Adipocyte (in vitro differentiated cells): ENCODE measurements around the gene RCCD1.
A peak's percentile ranks its signal among the peaks of the same experiment; 100 is the strongest.
"Not testable (repeated sequence)": the region's sequence is repeated elsewhere in the genome, so short reads cannot be mapped to it uniquely, and the experiment has no call there.

Source experiments
- DNase-seq: peaks from one replicate; pipeline ENCODE4 v3.0.0-alpha.2; 2015; ENCODE audit warnings: low read depth
- H3K27me3 ChIP-seq: replicated peaks from 2 replicates; pipeline ENCODE4 v1.7.0; 2013; ENCODE audit warnings: mild to moderate bottlenecking, low read length, moderate library complexity; ENCODE audit not compliant: control insufficient read depth, insufficient read depth
- H3K36me3 ChIP-seq: 2 replicates; pipeline ENCODE4 v1.7.0; 2013; ENCODE audit warnings: low read length, mild to moderate bottlenecking, moderate library complexity; ENCODE audit not compliant: control insufficient read depth, insufficient read depth, severe bottlenecking
- H3K4me1 ChIP-seq: 2 replicates; pipeline ENCODE4 v1.7.0; 2013; ENCODE audit warnings: mild to moderate bottlenecking, low read length, moderate library complexity; ENCODE audit not compliant: control insufficient read depth, insufficient read depth
- H3K4me3 ChIP-seq: 2 replicates; pipeline ENCODE4 v1.7.0; 2013; ENCODE audit warnings: mild to moderate bottlenecking, low read length, moderate library complexity
- H3K9ac ChIP-seq: 2 replicates; pipeline ENCODE4 v1.7.0; 2013; ENCODE audit warnings: mild to moderate bottlenecking, low read length, moderate library complexity
- H3K9me3 ChIP-seq: 2 replicates; pipeline ENCODE4 v1.7.0; 2013; ENCODE audit warnings: mild to moderate bottlenecking, low read length, moderate library complexity; ENCODE audit not compliant: control insufficient read depth

The RCCD1 gene

DNA sequence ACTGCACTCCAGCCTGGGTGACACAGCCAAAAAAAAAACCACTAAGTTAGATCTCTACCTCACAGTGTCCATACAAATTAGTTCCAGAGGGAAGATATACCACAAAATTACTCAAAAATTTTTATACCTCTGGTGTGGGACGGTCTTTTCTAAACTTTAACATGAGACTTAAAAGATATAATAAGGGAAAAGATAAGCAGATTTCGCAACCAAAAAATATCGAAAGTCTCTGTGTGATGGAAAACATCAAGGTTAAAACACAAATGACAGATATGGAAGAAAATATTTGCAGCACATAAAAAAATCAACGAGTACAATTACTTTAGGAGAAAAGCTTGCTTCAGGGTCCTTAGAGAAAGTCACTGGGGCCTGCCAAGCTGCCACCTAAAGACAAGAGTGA, 32.8 kb upstream of the RCCD1 start:
- Histone ChIP-seq H3K4me1 (peaks cover 8% of the 10 kb centered on the region), H3K9me3 (no peaks in the 10 kb centered on the region), H3K27me3 (no peaks in the 10 kb centered on the region), H3K4me3 (no peak overlapping the region), H3K9ac (no peak overlapping the region), H3K36me3 (peaks cover 43% of the 10 kb centered on the region)
- DNase-seq: no peak

DNA sequence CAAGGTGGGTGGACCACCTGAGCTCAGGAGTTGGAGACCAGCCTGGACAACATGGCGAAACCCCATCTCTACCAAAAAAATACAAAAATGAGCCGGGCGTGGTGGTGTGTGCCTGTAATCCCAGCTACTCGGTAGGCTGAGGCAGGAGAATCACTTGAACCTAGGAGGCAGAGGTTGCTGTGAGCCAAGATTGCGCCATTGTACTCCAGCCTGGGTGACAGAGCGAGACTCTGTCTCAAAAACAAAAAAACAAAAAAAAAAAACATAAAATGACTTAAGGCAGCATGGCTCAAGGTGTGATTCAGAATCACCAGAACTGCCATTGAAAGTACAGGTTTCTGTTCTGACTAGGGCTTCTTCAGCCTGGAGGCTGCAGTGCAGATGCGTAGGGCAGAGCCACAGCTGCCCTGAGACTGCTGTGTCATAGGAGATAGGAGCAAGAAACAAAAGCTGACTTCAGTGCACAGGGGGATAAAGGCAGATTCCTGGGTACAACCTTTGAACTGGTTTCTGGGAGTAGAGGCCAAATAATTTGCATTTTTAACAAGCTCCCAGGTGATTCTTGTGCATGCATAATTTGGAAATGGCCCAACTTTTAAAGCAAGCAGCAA, 31.9 kb upstream of the RCCD1 start:
- not testable (repeated sequence) for H3K27me3 ChIP-seq, H3K4me3 ChIP-seq, H3K4me1 ChIP-seq, DNase-seq, H3K9ac ChIP-seq, H3K9me3 ChIP-seq
- peaks cover 34% of the 10 kb centered on the region for H3K36me3 ChIP-seq

DNA sequence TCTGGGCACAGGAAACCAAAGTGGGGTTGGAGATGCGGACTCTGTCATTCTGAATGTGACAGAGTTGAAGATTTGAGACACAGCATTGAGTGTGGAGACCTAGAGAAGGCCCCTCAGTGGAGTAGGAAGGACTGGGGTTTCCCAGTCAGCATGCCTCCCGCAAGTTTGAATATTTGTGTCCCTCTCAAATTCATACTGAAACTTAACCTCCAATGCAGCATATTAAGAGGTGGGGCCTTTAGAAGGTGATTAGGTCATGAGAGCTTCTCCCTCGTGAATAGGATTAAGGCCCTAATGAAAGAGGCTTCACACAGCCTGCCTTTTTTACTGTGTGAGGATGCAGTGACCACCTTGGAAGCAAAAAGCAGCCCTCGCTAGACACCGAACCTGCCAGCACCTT, 30.3 kb upstream of the RCCD1 start:
- no peak overlapping the region for H3K4me3 ChIP-seq
- H3K27me3 ChIP-seq: no peaks in the 10 kb centered on the region
- DNase-seq: no peak
- H3K4me1 ChIP-seq: peaks cover 20% of the 10 kb centered on the region
- H3K9me3 ChIP-seq: no peaks in the 10 kb centered on the region
- peaks cover 20% of the 10 kb centered on the region for H3K36me3 ChIP-seq
- no peak overlapping the region for H3K9ac ChIP-seq

DNA sequence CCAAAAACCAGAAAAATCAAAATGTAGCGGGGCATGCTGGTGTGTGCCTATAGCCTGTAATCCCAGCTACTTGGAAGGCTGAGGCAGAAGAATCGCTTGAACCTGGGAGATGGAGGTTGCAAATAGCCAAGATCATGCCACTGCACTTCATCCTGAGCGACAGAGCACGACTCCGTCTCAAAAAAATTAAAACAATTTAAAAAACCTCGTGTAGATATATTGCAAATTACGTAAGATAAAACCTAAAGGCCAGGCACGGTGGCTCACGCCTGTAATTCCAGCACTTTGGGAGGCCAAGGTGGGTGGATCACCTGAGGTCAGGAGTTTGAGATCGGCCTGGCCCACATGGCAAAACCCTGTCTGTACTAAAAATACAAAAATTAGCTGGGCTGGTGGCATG, 27.9 kb upstream of the RCCD1 start:
- not testable (repeated sequence) for H3K36me3 ChIP-seq, H3K4me3 ChIP-seq, H3K9me3 ChIP-seq, DNase-seq, H3K27me3 ChIP-seq, H3K9ac ChIP-seq
- H3K4me1 ChIP-seq: peaks cover 35% of the 10 kb centered on the region

DNA sequence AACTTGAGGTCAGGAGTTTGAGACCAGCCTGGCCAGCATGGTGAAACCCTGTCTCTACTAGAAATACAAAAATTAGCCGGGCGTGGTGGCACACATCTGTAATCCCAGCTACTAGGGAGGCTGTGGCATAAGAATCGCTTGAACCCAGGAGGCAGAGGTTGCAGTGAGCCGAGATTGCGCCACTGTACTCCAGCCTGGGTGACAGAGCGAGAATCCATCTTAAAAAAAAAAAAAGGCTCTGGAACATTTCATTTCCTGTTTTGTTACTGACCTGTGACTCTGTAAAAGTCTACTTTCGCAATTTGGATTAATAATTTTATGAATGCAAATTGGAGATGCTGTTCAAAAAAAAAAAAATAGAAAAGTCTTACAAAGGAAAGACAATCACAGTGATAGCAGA, 26.6 kb upstream of the RCCD1 start:
- H3K4me3 ChIP-seq, H3K27me3 ChIP-seq, H3K36me3 ChIP-seq, DNase-seq, H3K9me3 ChIP-seq: not testable (repeated sequence)
- Histone ChIP-seq H3K9ac (peak overlapping the region; percentile 37), H3K4me1 (peaks cover 33% of the 10 kb centered on the region)

DNA sequence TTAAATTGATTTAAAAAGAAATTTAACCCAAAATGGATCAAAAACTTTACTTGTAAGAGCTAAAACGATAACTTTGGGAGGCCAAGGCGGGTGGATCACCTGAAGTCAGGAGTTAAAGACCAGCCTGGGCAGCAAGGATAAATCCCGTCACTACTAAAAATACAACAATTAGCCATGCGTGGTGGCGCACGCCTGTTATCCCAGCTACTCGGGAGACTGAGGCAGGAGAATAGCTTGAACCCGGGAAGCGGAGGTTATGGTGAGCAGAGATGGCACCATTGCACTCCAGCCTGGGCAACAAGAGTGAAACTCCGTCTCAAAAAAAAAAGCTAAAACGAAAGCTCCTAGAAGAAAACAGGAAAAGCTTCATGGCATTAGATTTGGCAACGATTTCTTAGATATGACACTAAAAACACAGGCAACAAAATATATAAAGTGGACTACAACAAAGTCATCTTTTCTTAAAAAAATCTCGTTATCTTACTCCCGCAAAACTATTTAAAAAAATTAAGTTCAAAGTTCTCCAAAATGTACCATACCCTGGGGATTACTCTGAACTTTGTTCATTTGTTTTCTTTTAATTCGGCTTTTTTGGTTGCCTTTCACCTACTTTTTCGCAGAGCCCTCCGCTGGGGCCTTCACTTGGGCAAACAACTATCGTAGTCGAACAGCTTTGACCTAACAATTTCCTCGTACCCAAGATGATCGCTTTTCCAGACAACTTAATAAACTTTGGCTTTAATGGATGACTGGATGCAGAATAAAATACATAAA, 25.3 kb upstream of the RCCD1 start:
- no peak for DNase-seq
- Histone ChIP-seq H3K9ac (peak overlapping the region; percentile 90), H3K9me3 (no peaks in the 10 kb centered on the region), H3K4me1 (peaks cover 32% of the 10 kb centered on the region), H3K27me3 (no peaks in the 10 kb centered on the region), H3K36me3 (no peaks in the 10 kb centered on the region), H3K4me3 (peak overlapping the region; percentile 93)

DNA sequence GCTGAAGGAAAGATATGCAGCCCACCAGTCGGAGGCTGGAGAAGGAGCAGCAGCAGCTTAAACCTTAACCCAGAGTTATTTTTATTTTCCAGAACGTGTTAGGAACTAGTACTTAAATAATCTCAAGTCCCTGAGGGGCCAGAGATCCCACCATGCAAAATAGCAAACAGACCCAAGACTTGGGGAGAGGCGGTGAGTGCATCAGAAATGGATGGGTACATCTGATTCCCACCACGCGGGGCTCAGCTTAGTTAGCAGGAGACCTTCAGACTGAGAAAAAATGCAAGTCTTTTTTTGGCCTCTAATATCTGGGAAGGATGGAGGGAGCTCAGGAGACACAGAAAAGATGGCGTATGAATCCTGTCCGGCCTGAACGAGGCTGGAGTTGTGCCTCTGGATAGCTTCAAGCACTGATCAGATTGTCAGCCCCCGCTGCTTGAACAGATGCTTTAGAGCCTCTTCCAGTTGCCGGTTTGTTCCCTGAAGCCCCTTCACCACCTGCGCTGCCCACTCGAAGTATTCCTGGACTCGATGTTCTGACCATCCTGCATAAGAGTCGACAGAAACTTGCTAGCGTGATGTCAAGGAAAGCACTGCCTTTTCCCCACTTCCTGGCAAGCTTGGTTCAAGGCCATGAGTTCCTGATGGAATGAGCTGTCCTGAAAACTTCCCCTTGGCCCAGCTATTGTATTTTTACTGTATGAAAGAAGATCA, 23.7 kb upstream of the RCCD1 start:
- Histone ChIP-seq H3K9me3 (no peaks in the 10 kb centered on the region), H3K36me3 (no peaks in the 10 kb centered on the region), H3K4me1 (peaks cover 42% of the 10 kb centered on the region), H3K27me3 (no peaks in the 10 kb centered on the region), H3K9ac (peak overlapping the region; percentile 90), H3K4me3 (peak overlapping the region; percentile 93)
- no peak for DNase-seq

DNA sequence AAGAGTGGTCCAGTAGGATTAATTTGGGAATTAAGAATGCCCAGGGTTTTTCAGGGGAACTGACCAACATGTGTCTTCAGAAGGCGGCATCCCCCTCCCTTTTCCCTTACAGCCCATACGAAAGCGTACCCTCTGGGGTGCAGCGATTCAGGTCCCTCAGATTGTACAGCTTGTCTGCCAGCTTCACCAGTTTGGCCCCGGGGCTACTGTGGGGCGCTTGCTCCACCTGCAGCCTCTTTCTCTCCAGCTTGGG, 23.2 kb upstream of the RCCD1 start:
- H3K9ac ChIP-seq: peak overlapping the region; percentile 90
- peaks cover 4% of the 10 kb centered on the region for H3K36me3 ChIP-seq
- H3K4me3 ChIP-seq: peak overlapping the region; percentile 93
- H3K27me3 ChIP-seq: no peaks in the 10 kb centered on the region
- H3K9me3 ChIP-seq: no peaks in the 10 kb centered on the region
- peaks cover 46% of the 10 kb centered on the region for H3K4me1 ChIP-seq
- no peak for DNase-seq

DNA sequence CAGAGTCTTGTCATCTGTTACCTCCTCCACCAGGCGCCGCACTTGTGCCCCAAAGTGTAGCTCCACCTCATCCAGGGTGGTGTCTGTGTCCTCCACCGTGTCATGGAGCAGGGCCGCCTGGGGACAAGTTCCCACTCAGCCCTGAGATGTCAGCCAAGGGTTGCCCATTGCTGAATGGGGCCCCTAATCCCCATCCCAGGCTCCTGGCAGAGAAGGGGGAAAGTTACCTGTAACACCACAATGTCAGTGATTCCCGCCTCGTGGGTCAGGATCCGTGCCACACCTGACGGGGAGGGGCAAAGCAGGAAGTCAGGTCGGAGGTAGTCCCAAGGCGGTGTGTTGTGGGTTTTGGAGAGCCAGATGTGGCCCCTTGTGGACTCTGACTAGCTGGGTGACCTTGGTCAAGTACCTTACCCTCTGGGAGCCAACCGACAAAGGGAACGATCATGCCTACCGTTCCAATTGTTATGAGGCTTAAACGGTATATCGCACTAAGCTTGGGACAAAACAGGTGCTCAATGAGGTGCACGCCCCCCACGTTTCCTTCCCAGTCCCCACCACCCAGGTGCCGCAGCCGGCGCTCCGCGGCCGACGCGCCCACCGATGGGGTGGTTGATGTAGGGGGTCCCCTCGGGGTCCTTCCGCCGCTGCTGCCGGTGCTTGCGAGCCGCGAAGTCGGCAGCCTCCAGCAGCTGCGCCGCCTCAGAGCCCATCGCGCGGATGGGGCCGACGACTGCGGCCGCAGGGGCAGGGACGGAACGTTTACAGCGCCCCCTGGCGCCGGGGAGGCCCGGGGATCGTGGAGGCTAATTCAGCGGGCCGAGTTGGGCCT, 22.6 kb upstream of the RCCD1 start, which contains the start of gene HDDC3:
HDDC3 (minus strand) TSS at position 722 of the 832 bp plus-strand sequence; CDS start at position 713, 9 bp downstream.
- no peaks in the 10 kb centered on the region for H3K9me3 ChIP-seq
- peak within 1 kb of the TSS; percentile 93 for H3K4me3 ChIP-seq
- H3K4me1 ChIP-seq: peaks cover 47% of the 10 kb centered on the region
- H3K27me3 ChIP-seq: no peaks in the 10 kb centered on the region
- peak within 1 kb of the TSS; percentile 90 for H3K9ac ChIP-seq
- DNase-seq: peak; percentile 97
- peaks cover 9% of the 10 kb centered on the region for H3K36me3 ChIP-seq

DNA sequence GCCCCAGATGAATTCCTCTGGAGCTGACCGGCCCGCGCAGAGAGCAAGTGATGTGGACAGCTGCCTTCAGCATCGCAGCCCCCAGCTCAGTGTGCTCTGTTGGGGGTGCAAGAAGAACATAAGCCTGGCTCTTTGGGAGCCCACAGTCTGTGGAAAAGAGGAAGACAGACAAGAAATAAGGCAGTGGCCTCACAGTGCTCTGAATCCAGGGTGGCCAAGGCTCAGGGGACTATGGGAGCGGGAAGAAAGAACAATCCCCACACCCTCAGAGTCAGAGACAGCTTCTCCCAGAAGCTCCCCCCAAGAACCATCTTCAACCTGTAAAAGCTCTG, 22.1 kb upstream of the RCCD1 start:
- DNase-seq: no peak
- H3K4me1 ChIP-seq: peaks cover 47% of the 10 kb centered on the region
- no peaks in the 10 kb centered on the region for H3K9me3 ChIP-seq
- no peaks in the 10 kb centered on the region for H3K27me3 ChIP-seq
- H3K4me3 ChIP-seq: peak overlapping the region; percentile 93
- peak overlapping the region; percentile 90 for H3K9ac ChIP-seq
- H3K36me3 ChIP-seq: peaks cover 12% of the 10 kb centered on the region

DNA sequence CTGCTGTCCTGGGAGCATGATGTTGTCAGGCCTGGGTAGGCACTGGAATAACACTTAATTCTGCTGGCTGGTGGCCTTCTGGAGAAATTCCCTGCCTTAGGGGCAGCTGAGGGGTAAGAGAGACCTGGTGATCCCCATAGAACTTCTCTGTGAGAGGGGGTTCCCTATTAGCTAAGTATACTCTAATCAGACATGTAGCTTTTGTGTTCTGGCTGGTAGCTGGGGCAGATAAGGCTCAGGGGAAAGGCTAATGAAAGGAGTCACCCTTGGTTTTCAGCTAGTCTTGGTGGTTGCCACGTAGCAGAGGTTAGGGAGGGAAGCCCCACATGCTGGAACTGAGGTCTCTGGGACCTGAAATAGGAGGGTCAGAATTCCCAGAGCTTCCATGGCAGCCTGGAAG, 21.4 kb upstream of the RCCD1 start:
- Histone ChIP-seq H3K27me3 (no peaks in the 10 kb centered on the region), H3K36me3 (peaks cover 12% of the 10 kb centered on the region), H3K9ac (no peak overlapping the region), H3K4me1 (peaks cover 46% of the 10 kb centered on the region), H3K4me3 (no peak overlapping the region), H3K9me3 (no peaks in the 10 kb centered on the region)
- DNase-seq: no peak
